ENCODE data around the gene SLC25A24. TPM values are rescaled to one million over a fixed set of nuclear protein-coding genes. Genes with fewer than 3 reads are reported as not detected.
A peak's percentile ranks its signal among the peaks of the same experiment; 100 is the strongest.
"Not testable (repeated sequence)": the region's sequence is repeated elsewhere in the genome, so short reads cannot be mapped to it uniquely, and the experiment has no call there.

SLC25A24 gene
- total RNA-seq, 1 experiment from 2014 or later, result 85.1 TPM

- no peak for DNase-seq (ENCODE audit: low read depth)
Measured at GRCh38 chr1:108140177-108140576, 60.0 kb downstream of the SLC25A24 start.

GRCh38 chr1:108139555-108139954 is 60.6 kb downstream of the SLC25A24 start:
- not testable (repeated sequence) for DNase-seq (ENCODE audit: low read depth)

DNA sequence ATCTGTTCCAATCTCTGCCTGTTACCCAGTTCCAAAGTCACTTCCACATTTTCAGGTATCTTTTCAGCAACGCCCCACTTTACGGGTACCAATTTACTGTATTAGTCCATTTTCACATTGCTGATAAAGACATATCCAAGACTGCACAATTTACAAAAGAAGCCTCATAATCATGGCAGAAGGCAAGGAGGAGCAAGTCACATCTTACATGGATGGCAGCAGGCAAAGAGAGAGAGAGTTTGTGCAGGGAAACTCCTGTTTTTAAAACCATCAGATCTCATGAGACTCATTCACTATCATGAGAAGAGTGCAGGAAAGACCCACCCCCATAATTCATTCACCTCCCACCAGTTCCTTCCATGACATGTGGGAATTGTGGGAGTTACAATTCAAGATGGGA is 67.0 kb downstream of the SLC25A24 start:
- not testable (repeated sequence) for DNase-seq (ENCODE audit: low read depth)

DNA sequence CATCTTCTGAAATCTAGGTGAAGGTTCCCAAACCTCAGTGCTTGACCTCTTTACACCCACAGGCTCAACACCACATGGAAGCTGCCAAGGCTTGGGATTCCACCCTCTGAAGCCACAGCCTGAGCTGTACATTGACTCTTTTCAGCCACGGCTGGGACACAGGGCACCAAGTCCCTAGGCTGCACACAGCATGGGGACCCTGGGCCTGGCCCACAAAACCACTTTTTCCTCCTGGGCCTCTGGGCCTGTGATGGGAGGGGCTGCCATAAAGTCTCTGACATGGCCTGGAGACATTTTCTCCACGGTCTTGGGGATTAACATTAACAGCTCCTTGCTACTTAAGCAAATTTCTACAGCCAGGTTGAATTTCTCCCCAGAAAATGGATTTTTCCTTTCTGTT is 67.8 kb downstream of the SLC25A24 start:
- DNase-seq (ENCODE audit: low read depth), result not testable (repeated sequence)

DNA sequence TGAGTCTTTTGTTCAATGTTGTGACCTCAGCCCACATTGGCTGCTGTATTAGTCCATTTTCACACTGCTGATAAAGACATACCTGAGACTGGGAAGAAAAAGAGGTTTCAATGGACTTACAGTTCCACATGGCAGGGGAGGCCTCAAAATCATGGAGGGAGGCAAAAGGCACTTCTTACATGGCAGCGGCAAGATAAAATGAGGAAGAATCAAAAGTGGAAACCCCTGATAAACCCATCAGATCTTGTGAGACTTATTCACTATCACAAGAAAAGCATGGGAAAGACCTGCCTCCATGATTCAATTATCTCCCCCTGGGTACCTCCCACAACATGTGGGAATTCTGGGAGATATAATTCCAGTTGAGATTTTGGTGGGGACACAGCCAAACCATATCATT is 68.9 kb downstream of the SLC25A24 start:
- not testable (repeated sequence) for DNase-seq (ENCODE audit: low read depth)

DNA sequence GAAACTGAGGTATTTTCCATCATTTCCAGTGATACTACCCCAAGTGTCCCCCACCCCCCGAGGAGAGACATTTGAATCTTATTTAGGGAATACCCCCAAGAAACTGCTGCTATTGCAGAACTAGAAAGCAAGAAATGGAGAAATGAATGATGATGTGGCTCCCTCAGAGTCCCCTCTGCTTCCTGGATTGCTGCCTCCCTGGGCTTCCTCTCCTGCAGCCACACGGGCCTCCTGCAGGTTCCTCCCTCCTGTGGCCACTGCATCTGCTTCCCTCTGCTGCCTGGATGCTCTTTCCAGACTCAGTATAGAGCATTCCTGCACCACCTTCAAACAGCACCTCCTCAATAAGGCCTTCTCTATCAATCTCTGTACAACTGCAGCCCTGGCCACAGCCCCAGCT is 69.3 kb downstream of the SLC25A24 start:
- DNase-seq (ENCODE audit: low read depth), result no peak

GRCh38 chr1:108129999-108130398 is 70.1 kb downstream of the SLC25A24 start:
- no peak for DNase-seq (ENCODE audit: low read depth)

DNA sequence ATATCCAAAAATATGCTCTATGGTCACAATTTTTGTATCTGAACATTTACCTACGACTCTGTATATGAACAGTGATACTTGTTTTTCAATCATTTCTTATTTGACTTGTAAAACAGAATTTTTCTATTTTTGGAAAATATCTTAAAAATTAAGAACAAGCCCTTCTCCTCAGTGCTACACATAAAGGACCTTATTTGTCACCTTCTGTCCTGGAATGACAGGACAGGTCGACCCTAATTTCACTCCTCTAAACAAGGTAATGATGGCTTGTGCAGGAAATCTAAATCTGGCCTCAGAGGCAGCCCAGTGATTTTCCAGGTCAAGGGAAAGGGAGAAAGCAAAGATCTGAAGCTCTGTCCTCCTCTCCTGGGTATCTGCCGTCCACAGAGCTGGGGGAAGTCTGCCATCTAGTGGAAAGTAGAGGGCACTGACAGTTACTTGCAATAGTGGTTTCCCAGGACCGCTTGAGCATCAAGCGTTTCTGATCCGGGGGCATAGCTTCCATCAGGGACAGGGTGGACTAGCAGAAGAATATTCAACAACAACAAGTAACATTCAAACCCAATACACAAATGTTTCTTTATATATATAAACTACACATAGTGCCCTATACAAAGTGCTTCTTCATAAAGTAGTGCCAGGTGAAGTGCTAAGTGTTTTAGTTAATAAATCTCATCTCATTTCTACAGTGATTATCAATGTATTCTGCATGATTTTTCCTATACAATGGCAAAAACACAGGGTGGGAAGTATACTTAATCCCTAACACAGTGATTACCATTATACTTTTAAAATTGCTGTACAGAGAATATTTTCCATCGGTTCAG is 74.6 kb downstream of the SLC25A24 start:
- peak; percentile 88 for DNase-seq (ENCODE audit: low read depth)

DNA sequence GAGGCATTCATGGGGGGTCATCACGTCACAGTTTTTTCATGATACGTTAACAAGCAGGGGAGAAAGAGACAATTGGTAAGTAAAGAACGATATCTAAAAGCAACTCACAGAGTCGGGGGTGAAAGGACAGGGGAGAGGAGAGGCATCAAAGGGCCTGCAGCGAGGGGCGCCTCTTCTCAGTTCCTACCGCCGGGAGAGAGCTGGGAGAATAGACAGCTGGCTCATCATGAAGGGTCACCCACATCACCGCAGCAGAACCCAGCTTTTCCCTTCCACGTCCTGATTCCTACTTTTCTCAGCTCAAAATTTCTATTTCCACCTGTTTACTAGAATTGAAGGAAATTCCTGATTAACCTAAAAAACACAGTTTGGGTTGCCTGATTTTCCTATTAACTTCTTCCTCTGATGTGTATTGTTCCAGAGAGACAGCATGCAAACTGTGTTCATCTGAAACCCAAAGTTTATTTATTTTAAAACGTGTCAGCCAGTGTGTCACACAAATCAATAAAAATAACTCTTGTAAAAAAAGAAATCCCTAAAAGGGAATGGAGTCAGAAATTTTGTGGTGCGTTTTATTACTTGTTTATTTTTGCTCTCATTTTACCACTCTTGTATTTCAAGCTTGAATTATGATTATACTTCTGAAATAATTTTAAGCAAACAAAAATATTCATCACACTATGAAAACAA is 75.4 kb downstream of the SLC25A24 start:
- DNase-seq (ENCODE audit: low read depth), result no peak

DNA sequence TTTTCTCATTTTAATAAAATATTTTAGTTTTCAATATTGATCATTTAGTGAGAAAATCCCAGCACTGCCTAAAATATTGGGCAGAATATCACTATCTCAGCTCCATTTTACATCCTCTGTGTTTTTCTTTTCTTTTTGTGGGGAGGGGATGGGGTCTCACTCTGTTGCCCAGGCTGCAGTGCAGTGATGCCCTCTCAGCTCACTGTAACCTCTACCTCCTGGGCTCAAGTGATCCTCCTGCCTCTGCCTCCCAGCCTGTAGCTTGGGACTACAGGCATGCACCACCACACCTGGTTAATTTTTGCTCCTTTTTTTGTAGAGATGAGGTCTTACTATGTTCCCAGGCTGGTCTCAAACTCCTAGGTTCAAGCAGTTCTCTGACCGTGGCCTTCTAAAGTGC is 76.1 kb downstream of the SLC25A24 start:
- DNase-seq (ENCODE audit: low read depth), result no peak

DNA sequence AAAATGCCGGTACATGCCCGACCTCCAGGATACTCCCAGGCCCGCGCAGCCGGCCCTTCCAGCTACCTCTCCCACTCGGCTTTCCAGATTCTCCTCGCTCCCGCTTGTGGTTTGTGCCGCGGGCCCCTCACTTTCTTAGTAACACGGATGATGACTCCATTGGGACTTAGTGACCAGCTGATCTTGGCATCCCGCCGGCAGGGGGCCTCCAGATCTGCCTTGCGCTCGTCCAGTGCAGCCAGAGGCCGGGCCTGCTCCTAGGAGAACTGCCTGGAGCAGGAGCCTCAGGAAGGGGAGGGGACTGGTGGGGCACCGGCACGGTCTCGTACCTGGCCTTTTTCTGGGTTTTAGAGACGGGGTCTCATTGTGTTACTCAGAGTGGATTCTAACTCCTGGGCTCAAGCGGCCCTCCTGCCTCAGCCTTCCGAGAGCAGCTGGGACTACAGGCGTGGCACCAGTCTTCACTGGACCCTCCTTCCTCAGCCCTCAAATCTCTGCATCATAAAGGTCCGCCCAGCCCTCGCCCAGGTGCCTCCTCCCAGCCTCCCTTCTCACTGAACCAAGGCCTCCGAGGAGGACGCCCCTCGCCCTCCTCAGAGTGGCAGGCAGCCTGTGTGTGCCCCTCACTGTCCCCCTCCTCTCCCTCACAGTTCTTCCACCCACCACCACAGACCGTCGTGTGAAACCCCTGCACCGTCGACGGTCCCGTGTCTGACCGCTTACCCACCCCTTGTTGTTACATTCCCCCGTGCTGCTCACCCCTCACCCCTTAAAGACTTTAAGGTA is 78.6 kb downstream of the SLC25A24 start:
- DNase-seq (ENCODE audit: low read depth), result peak; percentile 70

- DNase-seq (ENCODE audit: low read depth), result no peak
Measured at GRCh38 chr1:108120163-108120562, 80.0 kb downstream of the SLC25A24 start.

GRCh38 chr1:108119500-108119899 is 80.6 kb downstream of the SLC25A24 start:
- DNase-seq (ENCODE audit: low read depth), result no peak

DNA sequence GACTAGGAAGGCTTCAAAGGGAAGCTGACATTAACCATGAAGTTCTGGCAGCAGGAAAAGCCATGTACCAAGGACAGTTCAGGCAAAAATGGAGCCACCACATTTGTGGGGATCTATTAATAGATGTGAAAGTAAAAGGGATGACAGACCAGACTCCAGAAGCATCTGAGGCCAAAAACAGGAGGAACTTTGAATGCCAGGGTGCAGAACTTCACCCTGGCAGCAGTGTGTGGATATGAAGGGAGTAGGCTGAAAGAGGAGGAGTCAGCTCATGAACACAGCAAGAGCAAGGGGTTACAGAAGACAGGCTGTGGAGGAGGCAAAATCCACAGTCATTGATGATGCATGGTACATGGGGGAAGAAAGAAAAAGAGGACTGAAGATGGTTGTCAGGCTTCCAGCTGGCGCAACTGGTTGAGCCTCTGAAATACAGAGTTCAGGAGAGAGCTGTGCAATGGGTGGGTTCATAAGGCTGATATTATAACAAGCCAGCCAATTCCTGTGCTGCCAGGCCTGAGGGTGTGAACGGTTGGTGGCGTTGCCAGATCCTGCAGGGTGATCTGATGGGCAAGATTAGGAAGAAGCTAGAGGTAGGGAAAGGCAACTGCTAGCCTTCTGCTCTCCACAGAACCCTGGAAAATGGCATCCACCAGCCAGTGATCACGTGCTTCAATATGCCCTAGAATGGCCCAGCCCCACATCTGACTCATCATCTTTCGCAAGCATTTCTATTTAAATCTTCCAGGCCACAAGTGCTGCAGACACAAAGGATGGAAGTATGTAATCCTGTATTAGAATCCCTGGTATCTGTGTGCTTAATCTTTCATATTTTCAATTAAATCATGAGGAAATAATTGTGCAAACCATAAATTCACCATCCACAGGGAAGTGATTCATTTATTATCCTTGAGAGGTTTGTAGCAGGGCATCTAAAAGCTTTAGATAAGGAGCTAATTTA is 81.9 kb downstream of the SLC25A24 start:
- peak; percentile 54 for DNase-seq (ENCODE audit: low read depth)

DNA sequence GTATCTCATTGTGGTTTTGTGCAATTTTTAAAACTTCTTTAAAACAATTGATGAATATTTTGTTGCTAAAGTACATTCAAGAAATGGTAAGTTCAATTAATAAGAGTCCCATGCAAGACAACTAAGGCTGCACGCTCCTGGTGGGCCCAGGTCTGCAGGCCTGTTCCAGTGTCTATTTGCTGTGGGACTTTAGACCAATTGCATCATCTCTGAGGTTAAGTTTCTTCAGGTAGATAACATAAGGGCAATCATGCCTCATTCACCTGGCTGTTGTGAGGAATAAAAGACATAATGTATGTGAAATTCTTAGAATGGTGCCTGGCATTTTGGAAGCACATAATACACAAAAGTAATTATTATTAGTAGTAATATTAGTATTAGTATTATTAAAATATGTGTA is 82.9 kb downstream of the SLC25A24 start:
- no peak for DNase-seq (ENCODE audit: low read depth)

DNA sequence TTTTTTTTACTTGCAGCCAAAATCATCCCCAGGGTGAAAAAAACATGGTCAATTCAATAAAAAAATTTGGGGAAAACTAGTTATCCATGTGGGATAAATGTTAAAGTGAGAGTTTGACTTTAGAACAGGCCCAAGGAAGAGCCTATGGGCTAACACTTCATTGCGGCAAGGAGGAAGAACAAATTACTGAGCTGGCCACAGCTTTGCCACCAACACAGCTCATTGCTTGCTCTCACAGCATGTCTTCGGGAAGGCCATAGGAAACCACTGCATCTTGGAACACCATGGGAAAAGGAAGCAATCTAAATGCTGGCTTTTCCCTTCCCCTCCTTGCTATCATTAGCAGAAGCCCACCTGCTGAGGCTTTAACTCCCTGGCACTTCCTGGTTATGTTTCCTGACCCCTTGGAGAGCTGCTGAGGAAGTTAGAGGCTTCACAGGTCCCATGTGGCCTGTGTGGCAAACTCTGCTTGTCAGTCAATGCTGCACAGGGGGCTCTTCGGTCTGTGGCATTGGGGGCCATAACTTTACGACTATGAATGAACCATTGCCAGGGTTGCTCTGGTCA is 86.0 kb downstream of the SLC25A24 start:
- no peak for DNase-seq (ENCODE audit: low read depth)

GRCh38 chr1:108113496-108113895 is 86.6 kb downstream of the SLC25A24 start:
- no peak for DNase-seq (ENCODE audit: low read depth)

GRCh38 chr1:108109295-108109973 is 90.7 kb downstream of the SLC25A24 start:
- no peak for DNase-seq (ENCODE audit: low read depth)

GRCh38 chr1:108108119-108108518 is 92.0 kb downstream of the SLC25A24 start:
- DNase-seq (ENCODE audit: low read depth), result no peak

DNA sequence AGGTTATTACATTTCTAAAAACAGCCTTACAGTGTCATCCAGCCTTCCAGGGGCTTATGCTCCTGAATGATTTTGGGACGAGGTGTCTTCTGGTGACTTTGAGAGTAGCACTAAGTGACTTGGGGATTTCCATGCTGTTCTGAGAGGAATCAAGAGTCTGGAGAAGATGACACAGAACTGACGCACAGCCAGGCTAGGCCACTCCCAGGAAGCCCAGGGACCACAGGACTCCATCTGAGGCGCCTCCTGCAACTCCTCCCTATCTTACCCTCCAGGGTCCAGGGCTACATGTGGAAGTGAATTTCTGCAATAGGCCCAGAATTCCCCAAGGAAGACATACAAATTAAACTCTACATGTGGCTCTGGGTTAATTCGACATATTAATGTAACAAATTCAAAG is 92.5 kb downstream of the SLC25A24 start:
- peak; percentile 96 for DNase-seq (ENCODE audit: low read depth)
